Large intestine (tissue), 3 donors: ENCODE results near the gene EGFR. TPM values are rescaled to one million over a fixed set of nuclear protein-coding genes. Genes with fewer than 3 reads are reported as not detected.

Experiments
- DNase-seq, 2 donors: peaks; one replicate each; pipeline versions ENCODE4 v3.0.0 to v3.0.0-alpha.2; 2013
- H3K27ac ChIP-seq: one replicate; pipeline ENCODE4 v1.5.1; 2013; ENCODE audit warnings: low read length
- H3K27me3 ChIP-seq: 2 replicates; pipeline ENCODE4 v1.6.1; 2013; ENCODE audit warnings: low read length; ENCODE audit not compliant: control insufficient read depth, insufficient read depth
- H3K36me3 ChIP-seq: 2 replicates; pipeline ENCODE4 v1.6.1; 2013; ENCODE audit warnings: low read length; ENCODE audit not compliant: control insufficient read depth, insufficient read depth
- H3K4me1 ChIP-seq: one replicate; pipeline ENCODE4 v1.6.1; 2013; ENCODE audit warnings: low read length; ENCODE audit not compliant: control insufficient read depth, insufficient read depth
- H3K4me3 ChIP-seq: one replicate; pipeline ENCODE4 v1.5.1; 2013; ENCODE audit warnings: low read length
- H3K9me3 ChIP-seq: one replicate; pipeline ENCODE4 v1.6.1; 2013; ENCODE audit warnings: mild to moderate bottlenecking, low read depth, low read length, moderate library complexity; ENCODE audit not compliant: control insufficient read depth
- WGBS: methylation state at CpG from one replicate; pipeline ENCODE4 v1.1.5; 2013; ENCODE audit warnings: low lambda C conversion rate; ENCODE audit not compliant: insufficient coverage; 5-methylcytosine and 5-hydroxymethylcytosine counted together
- polyA plus RNA-seq: library from polyadenylated mRNA; unstranded; fragments of 120-200 nt; gene quantifications from one replicate; pipeline ENCODE4 v1.2.1, GENCODE V29; 2013

Gene EGFR
- polyA plus RNA-seq, 1 donor, result 22.9 TPM

DNA sequence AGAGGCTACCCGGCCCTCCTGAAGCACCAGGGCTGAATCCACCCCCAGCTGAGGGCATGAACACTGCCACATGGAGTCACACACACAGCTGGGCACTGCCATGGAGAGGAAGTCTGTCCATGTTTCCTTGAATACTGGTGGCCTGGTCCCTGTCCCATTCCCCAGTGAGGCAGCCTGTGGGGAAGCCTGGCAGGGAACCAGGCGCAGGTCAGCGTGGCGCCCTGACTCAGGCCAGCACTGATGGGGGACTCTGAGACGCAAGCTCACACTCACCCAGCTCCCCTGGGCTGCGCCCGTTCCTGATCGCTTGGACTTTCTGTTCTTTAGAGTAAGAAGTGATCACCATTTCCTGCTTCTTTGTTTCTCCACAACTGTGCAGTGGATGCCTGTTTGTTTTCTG, 128.3 kb downstream of the EGFR start:
- no peak overlapping the region for H3K4me3 ChIP-seq
- peaks cover 62% of the 10 kb centered on the region for H3K36me3 ChIP-seq
- no CpG with 5 or more reads among the region's 8 CpGs for WGBS
- H3K9me3 ChIP-seq, result no peaks in the 10 kb centered on the region
- no peaks in the 10 kb centered on the region for H3K4me1 ChIP-seq
- no peak for DNase-seq
- no peak overlapping the region for H3K27ac ChIP-seq
- H3K27me3 ChIP-seq, result no peaks in the 10 kb centered on the region

DNA sequence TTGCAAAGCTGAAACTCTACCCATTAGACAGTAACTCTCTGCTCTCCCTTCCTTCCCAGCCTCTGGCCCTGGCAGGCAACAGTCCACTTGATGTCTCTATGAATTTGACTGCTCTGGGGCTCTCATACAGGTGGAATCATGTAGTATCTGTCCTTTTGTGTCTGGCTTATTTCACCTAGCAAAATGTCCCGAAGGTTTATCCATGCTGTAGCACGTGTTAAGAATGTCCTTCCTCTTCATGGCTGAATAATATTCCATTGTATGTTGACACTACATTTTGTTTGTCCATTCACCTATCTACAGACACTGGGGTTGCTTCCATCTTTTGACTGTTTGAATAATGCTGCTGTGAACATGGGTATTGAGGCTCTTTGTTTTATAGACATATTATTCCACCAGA, 128.9 kb downstream of the EGFR start:
- no peak overlapping the region for H3K27ac ChIP-seq
- H3K9me3 ChIP-seq, result no peaks in the 10 kb centered on the region
- DNase-seq, result no peak
- WGBS, result 100% methylated on average over 1 of the region's 2 CpGs
- no peaks in the 10 kb centered on the region for H3K4me1 ChIP-seq
- H3K36me3 ChIP-seq, result peaks cover 65% of the 10 kb centered on the region
- H3K4me3 ChIP-seq, result no peak overlapping the region
- no peaks in the 10 kb centered on the region for H3K27me3 ChIP-seq

DNA sequence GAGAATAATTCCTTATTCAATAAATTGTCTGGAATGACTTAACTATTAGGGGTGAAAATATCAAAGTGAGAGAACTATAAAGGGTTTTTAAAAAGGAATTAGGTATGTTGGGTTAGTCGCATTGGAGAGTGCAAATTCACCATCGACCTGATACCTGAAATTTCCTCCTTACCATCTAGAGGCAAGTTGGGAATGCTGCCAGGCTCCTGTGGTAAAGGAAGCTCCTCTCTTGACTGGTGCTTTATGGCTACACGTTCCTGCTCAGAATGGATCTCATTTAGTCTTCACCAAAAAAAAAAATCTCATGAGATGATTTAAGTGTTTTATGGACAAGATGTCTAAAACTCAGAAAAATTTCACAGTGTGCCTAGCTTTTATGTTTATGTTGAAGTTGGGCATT, 129.8 kb downstream of the EGFR start:
- Histone ChIP-seq H3K9me3 (no peaks in the 10 kb centered on the region), H3K4me3 (no peak overlapping the region), H3K4me1 (no peaks in the 10 kb centered on the region), H3K36me3 (peaks cover 70% of the 10 kb centered on the region), H3K27ac (no peak overlapping the region), H3K27me3 (no peaks in the 10 kb centered on the region)
- WGBS, result no CpG with 5 or more reads among the region's 3 CpGs
- DNase-seq, result no peak

DNA sequence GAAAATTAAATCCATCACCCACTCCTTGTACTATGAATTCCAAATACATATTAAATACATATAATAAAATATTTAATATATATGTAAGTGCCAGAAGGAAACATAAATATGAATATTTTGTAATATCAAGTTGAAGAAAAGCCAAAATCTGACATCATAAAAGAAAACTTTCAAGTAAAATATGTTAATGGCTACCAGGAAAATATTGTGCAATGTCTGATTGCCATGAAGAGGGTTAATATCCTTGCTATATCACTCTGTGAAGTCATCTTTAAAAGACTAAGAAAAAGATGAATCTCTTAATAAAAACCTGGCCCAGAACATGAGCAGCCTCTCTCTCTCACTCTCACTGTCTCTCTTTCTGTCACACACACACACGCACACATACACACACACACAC, 130.2 kb downstream of the EGFR start:
- Histone ChIP-seq H3K9me3 (no peaks in the 10 kb centered on the region), H3K27ac (no peak overlapping the region), H3K36me3 (peaks cover 73% of the 10 kb centered on the region), H3K4me3 (no peak overlapping the region), H3K4me1 (no peaks in the 10 kb centered on the region), H3K27me3 (no peaks in the 10 kb centered on the region)
- WGBS, result no CpG with 5 or more reads among the region's 1 CpG
- DNase-seq, result no peak

DNA sequence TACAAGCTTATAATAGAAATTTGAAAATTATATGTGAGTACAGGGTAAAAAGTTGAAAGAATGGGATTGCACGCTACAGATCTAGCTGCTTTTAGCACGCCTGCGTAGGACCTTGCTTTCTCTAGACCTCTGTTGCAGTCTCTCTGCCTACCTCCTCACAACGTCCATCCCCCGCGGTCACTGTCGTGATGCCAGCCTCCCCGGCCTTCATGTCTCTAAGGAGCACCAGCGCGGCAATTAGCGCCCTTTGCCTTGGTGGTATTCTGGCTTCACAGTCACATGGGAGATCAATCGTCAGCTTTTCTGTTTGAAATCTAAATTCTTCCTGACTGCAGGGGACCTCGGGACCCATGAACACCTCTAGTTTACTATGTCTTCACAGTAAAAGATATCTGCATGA, 131.3 kb downstream of the EGFR start:
- no peaks in the 10 kb centered on the region for H3K27me3 ChIP-seq
- DNase-seq, result no peak
- no CpG with 5 or more reads among the region's 13 CpGs for WGBS
- no peaks in the 10 kb centered on the region for H3K9me3 ChIP-seq
- H3K4me3 ChIP-seq, result no peak overlapping the region
- H3K36me3 ChIP-seq, result peaks cover 75% of the 10 kb centered on the region
- no peak overlapping the region for H3K27ac ChIP-seq
- no peaks in the 10 kb centered on the region for H3K4me1 ChIP-seq

DNA sequence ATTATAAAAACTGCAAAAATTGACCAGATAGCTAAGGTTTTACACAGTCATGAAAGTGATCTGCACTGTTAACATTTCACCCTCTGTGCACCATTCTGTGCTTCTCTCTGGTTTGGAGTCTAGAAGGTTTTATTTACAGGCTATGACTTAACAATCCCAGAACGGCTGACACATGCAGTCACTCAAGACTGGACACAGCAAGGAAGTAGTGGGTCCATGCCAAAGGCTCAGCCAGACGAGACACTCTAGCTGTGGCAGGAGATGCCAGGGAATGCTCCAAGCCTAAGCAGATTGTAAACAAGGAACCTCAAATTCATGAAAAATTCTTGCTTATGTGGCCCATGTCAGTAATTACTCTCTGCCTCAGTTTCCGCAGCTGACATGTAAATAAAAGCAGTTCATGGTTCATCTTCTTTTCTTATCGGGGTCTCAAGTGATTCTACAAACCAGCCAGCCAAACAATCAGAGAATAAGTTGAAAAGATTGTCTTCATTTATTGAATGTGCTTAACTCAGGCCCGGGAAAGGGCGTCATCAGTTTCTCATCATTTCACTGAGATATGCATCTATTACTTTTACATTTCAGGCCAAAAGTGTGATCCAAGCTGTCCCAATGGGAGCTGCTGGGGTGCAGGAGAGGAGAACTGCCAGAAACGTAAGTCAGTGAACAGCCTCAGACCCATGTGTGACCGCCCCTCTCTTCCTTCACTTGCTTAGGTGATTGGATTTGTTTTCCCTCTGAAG, 132.1 kb downstream of the EGFR start:
- H3K36me3 ChIP-seq, result peaks cover 78% of the 10 kb centered on the region
- no CpG with 5 or more reads among the region's 8 CpGs for WGBS
- no peaks in the 10 kb centered on the region for H3K9me3 ChIP-seq
- no peaks in the 10 kb centered on the region for H3K27me3 ChIP-seq
- no peak overlapping the region for H3K27ac ChIP-seq
- H3K4me3 ChIP-seq, result no peak overlapping the region
- H3K4me1 ChIP-seq, result no peaks in the 10 kb centered on the region
- no peak for DNase-seq

DNA sequence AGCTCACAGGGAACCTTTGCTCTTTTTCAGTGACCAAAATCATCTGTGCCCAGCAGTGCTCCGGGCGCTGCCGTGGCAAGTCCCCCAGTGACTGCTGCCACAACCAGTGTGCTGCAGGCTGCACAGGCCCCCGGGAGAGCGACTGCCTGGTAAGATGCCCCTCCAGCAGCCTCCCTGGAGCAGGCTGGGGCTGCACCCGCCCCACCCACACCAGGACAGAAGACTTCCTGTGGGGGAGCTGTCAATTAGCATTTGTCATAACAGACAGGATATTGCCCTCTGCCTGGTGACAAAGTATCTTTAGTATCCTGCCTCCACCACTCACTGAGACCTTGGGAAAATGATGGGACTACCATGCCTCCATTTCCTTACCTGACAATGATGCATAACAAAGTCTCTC, 133.7 kb downstream of the EGFR start:
- H3K27me3 ChIP-seq, result no peaks in the 10 kb centered on the region
- WGBS, result no CpG with 5 or more reads among the region's 6 CpGs
- no peak overlapping the region for H3K4me3 ChIP-seq
- no peak for DNase-seq
- peaks cover 80% of the 10 kb centered on the region for H3K36me3 ChIP-seq
- H3K9me3 ChIP-seq, result no peaks in the 10 kb centered on the region
- H3K27ac ChIP-seq, result no peak overlapping the region
- H3K4me1 ChIP-seq, result no peaks in the 10 kb centered on the region

DNA sequence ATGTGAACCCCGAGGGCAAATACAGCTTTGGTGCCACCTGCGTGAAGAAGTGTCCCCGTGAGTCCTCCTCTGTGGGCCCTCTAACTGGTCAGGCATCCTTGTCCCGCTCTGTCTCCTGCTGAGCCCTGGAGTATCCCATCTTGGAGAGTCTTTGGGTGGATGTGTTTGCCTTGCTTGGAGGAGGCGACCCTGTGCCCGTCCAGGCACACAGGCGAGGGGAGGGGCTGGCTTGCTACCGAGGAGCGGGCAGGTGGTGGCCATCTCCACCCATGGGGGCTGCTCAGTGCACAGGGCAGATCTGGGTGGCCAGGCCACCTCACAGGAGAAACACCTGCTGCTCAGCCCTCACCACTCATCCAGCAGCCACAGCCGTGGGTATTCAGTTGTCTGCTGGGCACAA, 135.3 kb downstream of the EGFR start:
- no CpG with 5 or more reads among the region's 10 CpGs for WGBS
- Histone ChIP-seq H3K36me3 (peaks cover 85% of the 10 kb centered on the region), H3K27me3 (no peaks in the 10 kb centered on the region), H3K4me1 (no peaks in the 10 kb centered on the region), H3K27ac (no peak overlapping the region), H3K9me3 (no peaks in the 10 kb centered on the region), H3K4me3 (no peak overlapping the region)
- DNase-seq, result no peak

DNA sequence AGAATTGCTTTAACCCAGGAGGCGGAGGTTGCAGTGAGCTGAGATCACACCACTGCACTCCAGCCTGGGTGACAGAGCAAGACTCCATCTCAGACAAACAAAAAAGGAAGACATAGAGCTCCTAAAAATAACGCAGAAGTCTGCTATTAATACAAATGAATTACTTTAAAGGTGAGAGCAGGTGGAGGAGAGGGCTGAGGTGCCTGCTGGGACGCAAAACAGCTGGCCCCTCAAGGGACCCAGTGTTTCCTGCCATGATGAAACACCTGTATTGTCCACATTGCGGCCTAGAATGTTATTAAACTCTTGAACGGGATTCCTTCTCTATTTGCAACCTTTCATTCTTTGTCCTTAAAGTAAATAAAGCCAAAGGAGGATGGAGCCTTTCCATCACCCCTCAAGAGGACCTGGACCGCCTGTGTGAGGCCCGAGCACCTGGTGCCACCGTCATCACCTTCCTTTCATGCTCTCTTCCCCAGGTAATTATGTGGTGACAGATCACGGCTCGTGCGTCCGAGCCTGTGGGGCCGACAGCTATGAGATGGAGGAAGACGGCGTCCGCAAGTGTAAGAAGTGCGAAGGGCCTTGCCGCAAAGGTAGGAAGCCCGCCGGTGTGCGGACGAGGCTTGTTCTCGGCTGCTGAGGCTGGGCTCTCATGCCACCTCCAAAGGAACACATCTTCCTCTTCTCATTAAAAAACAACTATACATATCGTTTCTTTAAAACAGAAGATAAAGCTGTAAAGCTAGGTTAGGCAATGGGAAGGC, 136.7 kb downstream of the EGFR start:
- Histone ChIP-seq H3K4me3 (no peak overlapping the region), H3K36me3 (peaks cover 90% of the 10 kb centered on the region), H3K27me3 (no peaks in the 10 kb centered on the region), H3K27ac (no peak overlapping the region), H3K9me3 (no peaks in the 10 kb centered on the region), H3K4me1 (no peaks in the 10 kb centered on the region)
- no peak for DNase-seq
- WGBS, result 100% methylated on average over 1 of the region's 24 CpGs

DNA sequence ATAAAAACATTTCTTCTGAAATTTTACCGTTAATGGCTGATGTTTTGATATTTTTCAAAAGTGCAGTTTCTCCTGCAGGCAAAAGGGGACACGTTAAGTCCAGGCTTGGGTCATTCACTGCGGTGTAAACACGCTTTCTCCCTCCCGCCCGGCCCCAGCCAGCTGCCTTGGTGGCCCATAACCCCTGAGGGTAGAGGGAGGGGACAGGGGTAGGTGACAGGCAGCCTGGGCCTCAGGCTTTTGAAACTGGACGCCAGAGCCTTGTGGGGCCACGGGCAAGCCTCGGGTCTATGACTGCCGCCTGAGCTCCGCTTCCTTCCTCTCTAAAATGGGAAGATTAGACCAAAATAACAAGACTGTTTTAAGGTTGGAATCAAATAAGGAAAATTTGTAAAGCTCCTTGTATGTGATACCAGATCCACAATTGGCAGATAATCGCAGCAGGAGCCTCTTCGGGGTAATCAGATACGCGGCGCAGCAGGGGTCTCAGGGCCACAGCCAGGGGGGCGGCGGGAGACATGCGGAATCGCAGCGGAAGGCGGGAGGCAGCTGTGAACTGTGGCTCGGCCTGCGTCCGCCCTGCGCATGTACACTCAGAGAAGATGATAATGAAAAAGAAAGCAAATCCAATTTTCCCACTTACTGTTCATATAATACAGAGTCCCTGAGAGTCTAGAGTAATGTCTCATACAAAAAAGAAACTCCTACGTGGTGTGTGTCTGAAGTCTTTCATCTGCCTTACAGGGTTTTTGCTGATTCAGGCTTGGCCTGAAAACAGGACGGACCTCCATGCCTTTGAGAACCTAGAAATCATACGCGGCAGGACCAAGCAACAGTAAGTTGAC, 138.3 kb downstream of the EGFR start:
- H3K9me3 ChIP-seq, result no peaks in the 10 kb centered on the region
- no peaks in the 10 kb centered on the region for H3K27me3 ChIP-seq
- H3K36me3 ChIP-seq, result peaks cover 90% of the 10 kb centered on the region
- no peak overlapping the region for H3K4me3 ChIP-seq
- WGBS, result no CpG with 5 or more reads among the region's 30 CpGs
- H3K27ac ChIP-seq, result no peak overlapping the region
- no peak for DNase-seq
- H3K4me1 ChIP-seq, result no peaks in the 10 kb centered on the region
